Astrocyte (in vitro differentiated cells and primary cell): Measurements from ENCODE around the gene CYP26C1. TPM values are rescaled to one million over a fixed set of nuclear protein-coding genes. Genes with fewer than 3 reads are reported as not detected.

Experiments
- DNase-seq: peaks from one replicate; pipeline ENCODE4 v3.0.0-alpha.2; 2010; ENCODE audit warnings: low read depth
- FAIRE-seq: peaks from 2 replicates; lab custom pipeline; 2011; peaks lifted over from hg19 to GRCh38; lab: Jason Lieb, UNC
- H2AFZ ChIP-seq: 2 replicates; pipeline ENCODE4 v1.6.0; 2012; ENCODE audit warnings: low read depth, low read length, inconsistent platforms
- H3K27ac ChIP-seq: 2 replicates; pipeline ENCODE4 v1.5.1; 2011; ENCODE audit warnings: low read depth, low read length, inconsistent platforms
- H3K27me3 ChIP-seq: 2 replicates; pipeline ENCODE4 v1.6.0; 2011; ENCODE audit warnings: low read length, inconsistent platforms; ENCODE audit not compliant: insufficient read depth
- H3K36me3 ChIP-seq: 2 replicates; pipeline ENCODE4 v1.5.1; 2011; ENCODE audit warnings: low read length, inconsistent platforms; ENCODE audit not compliant: insufficient read depth
- H3K4me1 ChIP-seq: 2 replicates; pipeline ENCODE4 v1.5.1; 2011; ENCODE audit warnings: low read length, inconsistent platforms; ENCODE audit not compliant: insufficient read depth
- H3K4me2 ChIP-seq: 2 replicates; pipeline ENCODE4 v1.6.0; 2012; ENCODE audit warnings: low read length, inconsistent platforms
- H3K4me3 ChIP-seq: 2 replicates; pipeline ENCODE4 v1.5.1; 2011; ENCODE audit warnings: low read depth, mild to moderate bottlenecking, low read length, inconsistent platforms; ENCODE audit not compliant: insufficient read depth
- H3K79me2 ChIP-seq: 2 replicates; pipeline ENCODE4 v1.6.0; 2012; ENCODE audit warnings: mild to moderate bottlenecking, low read length, inconsistent platforms; ENCODE audit not compliant: insufficient read depth
- H3K9ac ChIP-seq: 2 replicates; pipeline ENCODE4 v1.6.0; 2012; ENCODE audit warnings: mild to moderate bottlenecking, low read length, inconsistent platforms
- H3K9me3 ChIP-seq: 2 replicates; pipeline ENCODE4 v1.5.1; 2012; ENCODE audit warnings: low read depth, mild to moderate bottlenecking, low read length, inconsistent platforms; ENCODE audit not compliant: insufficient read depth
- H4K20me1 ChIP-seq: 2 replicates; pipeline ENCODE4 v1.6.0; 2012; ENCODE audit warnings: low read length, inconsistent platforms; ENCODE audit not compliant: insufficient read depth
- H3K27ac Mint-ChIP-seq: one replicate; pipeline ENCODE4 v1.8.0; 2021; ENCODE audit warnings: mild to moderate bottlenecking, mixed read lengths; ENCODE audit not compliant: unreplicated experiment
- H3K27me3 Mint-ChIP-seq: one replicate; pipeline ENCODE4 v1.8.0; 2021; ENCODE audit warnings: low read depth, mixed read lengths; ENCODE audit not compliant: unreplicated experiment
- H3K36me3 Mint-ChIP-seq: one replicate; pipeline ENCODE4 v1.8.0; 2021; ENCODE audit warnings: low read depth, mixed read lengths; ENCODE audit not compliant: unreplicated experiment
- H3K4me1 Mint-ChIP-seq: one replicate; pipeline ENCODE4 v1.8.0; 2021; ENCODE audit warnings: low read depth, mixed read lengths; ENCODE audit not compliant: unreplicated experiment
- H3K4me3 Mint-ChIP-seq: one replicate; pipeline ENCODE4 v1.8.0; 2021; ENCODE audit warnings: mild to moderate bottlenecking, moderate library complexity, mixed read lengths; ENCODE audit not compliant: unreplicated experiment
- H3K9me3 Mint-ChIP-seq: one replicate; pipeline ENCODE4 v1.8.0; 2021; ENCODE audit warnings: mild to moderate bottlenecking, mixed read lengths; ENCODE audit not compliant: unreplicated experiment
- EZH2 ChIP-seq: IDR thresholded peaks from 2 replicates; pipeline ENCODE4 v1.6.1; 2012; ENCODE audit warnings: mild to moderate bottlenecking, low read length, inconsistent platforms; ENCODE audit not compliant: insufficient read depth
- total RNA-seq: library from RNA; stranded (reverse); gene quantifications from 2 replicates; pipeline ENCODE4 v1.2.1, GENCODE V29; 2021
- TF ChIP-seq, protein P1 (sequence below): IDR thresholded peaks from 2 replicates; pipeline ENCODE4 v1.5.1; 2011; ENCODE audit warnings: low read depth, mild to moderate bottlenecking, inconsistent platforms, low read length, moderate library complexity; ENCODE audit not compliant: insufficient read depth

CYP26C1 gene
- total RNA-seq, 1 donor from 2014 or later, result not detected

GRCh38 chr10:93081834-93082233 lies 21.2 kb downstream of the CYP26C1 start:
- Mint-ChIP-seq H3K27ac (peak overlapping the region; percentile 64), H3K36me3 (peaks cover 4% of the 10 kb centered on the region), H3K9me3 (peaks cover 4% of the 10 kb centered on the region), H3K27me3 (peaks cover 43% of the 10 kb centered on the region), H3K4me3 (no peak overlapping the region), H3K4me1 (peaks cover 10% of the 10 kb centered on the region)
- H3K79me2 ChIP-seq, result no peaks in the 10 kb centered on the region
- no peak overlapping the region for H3K9ac ChIP-seq
- DNase-seq, result peak; percentile 62
- peak overlapping the region; percentile 33 for H3K4me2 ChIP-seq
- no peaks in the 10 kb centered on the region for H3K9me3 ChIP-seq
- no peak overlapping the region for H3K27ac ChIP-seq
- H3K36me3 ChIP-seq, result no peaks in the 10 kb centered on the region
- FAIRE-seq, result no peak
- no peak overlapping the region for H3K4me3 ChIP-seq
- H3K4me1 ChIP-seq, result peaks cover 7% of the 10 kb centered on the region
- peaks cover 22% of the 10 kb centered on the region for H3K27me3 ChIP-seq
- H2AFZ ChIP-seq, result no peak overlapping the region
- no peak for TF ChIP-seq EZH2
- TF ChIP-seq, protein P1, sequence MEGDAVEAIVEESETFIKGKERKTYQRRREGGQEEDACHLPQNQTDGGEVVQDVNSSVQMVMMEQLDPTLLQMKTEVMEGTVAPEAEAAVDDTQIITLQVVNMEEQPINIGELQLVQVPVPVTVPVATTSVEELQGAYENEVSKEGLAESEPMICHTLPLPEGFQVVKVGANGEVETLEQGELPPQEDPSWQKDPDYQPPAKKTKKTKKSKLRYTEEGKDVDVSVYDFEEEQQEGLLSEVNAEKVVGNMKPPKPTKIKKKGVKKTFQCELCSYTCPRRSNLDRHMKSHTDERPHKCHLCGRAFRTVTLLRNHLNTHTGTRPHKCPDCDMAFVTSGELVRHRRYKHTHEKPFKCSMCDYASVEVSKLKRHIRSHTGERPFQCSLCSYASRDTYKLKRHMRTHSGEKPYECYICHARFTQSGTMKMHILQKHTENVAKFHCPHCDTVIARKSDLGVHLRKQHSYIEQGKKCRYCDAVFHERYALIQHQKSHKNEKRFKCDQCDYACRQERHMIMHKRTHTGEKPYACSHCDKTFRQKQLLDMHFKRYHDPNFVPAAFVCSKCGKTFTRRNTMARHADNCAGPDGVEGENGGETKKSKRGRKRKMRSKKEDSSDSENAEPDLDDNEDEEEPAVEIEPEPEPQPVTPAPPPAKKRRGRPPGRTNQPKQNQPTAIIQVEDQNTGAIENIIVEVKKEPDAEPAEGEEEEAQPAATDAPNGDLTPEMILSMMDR, result no peak
- H4K20me1 ChIP-seq, result no peaks in the 10 kb centered on the region

DNA sequence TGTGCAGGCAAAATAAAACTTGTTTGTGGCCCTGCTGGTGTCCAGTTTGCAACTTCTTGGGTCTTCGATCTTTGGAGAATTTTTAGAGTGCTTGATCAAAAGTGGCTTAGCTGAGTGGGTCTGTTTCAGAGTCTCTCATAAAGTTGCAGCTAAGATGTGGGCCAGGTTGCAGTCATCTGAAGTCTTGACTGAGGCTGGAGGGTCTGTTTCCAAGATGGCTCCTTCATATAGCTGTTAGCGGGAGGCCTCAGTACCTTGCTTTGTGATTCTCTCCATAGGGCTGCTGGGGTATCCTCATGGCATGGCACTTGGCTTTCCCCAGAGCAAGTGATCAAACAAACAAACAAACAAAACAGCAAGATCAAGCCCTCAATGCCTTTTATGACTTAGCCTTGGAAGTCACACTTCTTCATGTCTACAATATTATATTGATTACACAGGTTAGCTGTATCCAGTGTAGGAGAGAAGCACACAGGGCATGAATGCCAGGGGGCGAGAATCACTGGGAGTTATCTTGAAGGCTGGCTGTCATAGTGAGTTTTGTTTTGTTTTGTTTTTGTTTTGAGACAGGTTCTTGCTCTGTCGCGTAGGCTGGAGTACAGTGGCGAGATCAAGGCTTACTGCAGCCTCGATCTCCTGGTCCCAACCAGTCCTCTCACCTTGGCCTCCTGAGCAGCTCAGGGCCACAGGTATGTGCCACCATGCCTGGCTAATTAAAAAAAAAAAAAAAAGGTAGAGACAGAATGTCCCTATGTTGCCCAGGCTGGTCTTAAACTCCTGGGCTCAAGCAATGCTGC lies 23.3 kb downstream of the CYP26C1 start:
- no peak overlapping the region for H3K27ac Mint-ChIP-seq

More for the DNA sequence above, 23.3 kb downstream of the CYP26C1 start:
- H3K9ac ChIP-seq, result no peak overlapping the region
- no peak overlapping the region for H3K4me2 ChIP-seq
- no peaks in the 10 kb centered on the region for H3K9me3 ChIP-seq
- Mint-ChIP-seq H3K36me3 (peaks cover 4% of the 10 kb centered on the region), H3K4me3 (no peak overlapping the region), H3K4me1 (peaks cover 10% of the 10 kb centered on the region), H3K27me3 (peaks cover 42% of the 10 kb centered on the region), H3K9me3 (peaks cover 8% of the 10 kb centered on the region)
- DNase-seq (no peak), FAIRE-seq (no peak)
- no peak for TF ChIP-seq EZH2
- TF ChIP-seq, protein P1, result no peak
- H3K36me3 ChIP-seq, result no peaks in the 10 kb centered on the region
- H3K4me3 ChIP-seq, result no peak overlapping the region
- no peak overlapping the region for H2AFZ ChIP-seq
- H3K79me2 ChIP-seq, result no peaks in the 10 kb centered on the region
- H3K27me3 ChIP-seq, result peaks cover 14% of the 10 kb centered on the region
- peaks cover 7% of the 10 kb centered on the region for H3K4me1 ChIP-seq
- H4K20me1 ChIP-seq, result no peaks in the 10 kb centered on the region
- H3K27ac ChIP-seq, result no peak overlapping the region
